Effector CD8-positive, alpha-beta T cell (primary cell): Measurements from ENCODE around the gene DLX1.
A peak's percentile ranks its signal among the peaks of the same experiment; 100 is the strongest.

Source experiments
- DNase-seq: peaks from one replicate; lab custom pipeline; 2025; lab: John Stamatoyannopoulos, UW

Gene DLX1

GRCh38 chr2:172086241-172087206 is 1.2 kb downstream of the DLX1 start:
- peak; percentile 43 for DNase-seq

- DNase-seq, result no peak
Observed at GRCh38 chr2:172087207-172087779, 2.0 kb downstream of the DLX1 start.

- no peak for DNase-seq
Observed at GRCh38 chr2:172087780-172088244, 2.5 kb downstream of the DLX1 start.

DNA sequence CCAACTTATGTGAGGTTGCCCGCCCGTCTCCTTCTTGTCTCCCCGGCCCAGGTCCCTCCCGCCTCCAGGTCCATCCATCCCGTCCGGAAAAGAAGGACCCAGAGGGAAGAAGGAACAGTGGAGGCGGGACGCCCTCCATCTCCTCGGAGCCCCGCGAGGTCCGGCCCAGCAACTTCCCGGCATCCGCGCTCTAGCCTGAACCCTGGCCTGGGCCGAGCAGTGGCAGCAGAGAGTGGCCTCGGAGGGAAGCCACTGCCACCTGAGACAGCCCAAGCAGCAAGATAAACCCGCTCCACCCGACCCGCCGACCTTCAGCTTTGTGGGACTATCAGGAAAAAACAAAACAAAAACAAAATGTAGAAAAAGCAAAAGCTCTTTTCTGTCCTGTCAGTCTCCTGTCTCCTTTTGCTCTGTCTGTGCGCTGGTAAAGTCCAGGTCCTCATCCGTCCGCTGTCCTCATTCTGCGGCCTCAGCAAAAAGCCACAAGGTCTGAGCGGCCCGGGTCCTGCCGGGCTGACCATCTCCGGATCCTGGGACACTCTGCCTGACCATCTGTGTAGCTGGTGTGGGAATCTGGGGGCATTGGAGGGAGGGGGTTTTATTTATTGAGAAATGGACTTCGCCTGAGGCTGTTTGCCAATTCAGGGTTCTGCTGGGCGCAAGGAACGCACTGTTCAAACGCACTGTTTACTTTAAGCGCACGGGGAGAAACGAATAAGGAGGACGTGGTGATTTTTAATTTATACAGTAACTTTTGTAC is 3.1 kb downstream of the DLX1 start:
- no peak for DNase-seq

- DNase-seq, result no peak
Observed at GRCh38 chr2:172089005-172089504, 3.7 kb downstream of the DLX1 start.

GRCh38 chr2:172089633-172090032 is 4.3 kb downstream of the DLX1 start:
- DNase-seq, result no peak

DNA sequence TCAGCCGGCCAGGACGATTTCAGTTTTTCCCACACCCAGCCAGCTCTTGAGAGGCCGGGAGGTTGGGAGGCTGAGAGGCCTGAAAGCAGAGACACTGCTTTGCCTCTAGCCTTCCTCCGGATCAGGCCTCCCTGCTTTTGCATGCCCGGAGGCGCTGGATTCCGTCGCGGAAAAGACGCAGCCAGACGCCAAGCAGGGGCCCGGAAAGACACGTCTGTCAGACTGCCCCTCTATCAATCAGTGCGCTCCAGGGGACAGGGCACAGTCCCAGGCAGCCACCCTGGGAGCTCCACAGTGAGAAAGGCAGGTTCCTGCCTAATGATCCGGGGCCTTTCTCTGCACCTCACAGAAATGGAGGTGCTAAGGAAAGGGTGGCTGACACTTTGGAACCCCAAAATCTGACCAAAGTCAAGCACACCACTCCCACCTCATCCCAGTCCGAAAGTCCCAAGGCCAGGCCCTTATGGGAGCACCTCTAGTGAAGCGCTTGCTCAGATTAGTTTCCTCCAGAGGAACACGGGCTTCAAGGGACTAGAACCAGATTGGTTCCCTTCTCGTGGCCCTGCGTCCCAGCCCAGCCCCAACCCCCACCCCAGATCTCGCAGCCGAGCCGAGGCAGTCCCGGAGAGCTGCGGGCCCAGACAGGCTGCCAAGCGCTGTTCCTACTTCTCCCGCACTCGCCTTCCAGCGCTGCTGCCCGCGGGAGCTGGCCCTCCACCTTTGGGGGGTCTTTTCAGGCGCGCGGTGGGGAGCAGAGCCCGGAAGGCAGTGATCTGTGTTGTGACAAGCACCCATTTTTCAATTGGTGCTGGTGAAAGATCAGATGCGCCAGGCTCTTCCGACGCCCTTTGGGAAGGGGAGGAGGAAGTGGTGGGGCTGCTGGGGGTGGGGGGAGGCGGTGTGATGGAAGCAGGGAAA is 5.0 kb downstream of the DLX1 start:
- no peak for DNase-seq

- DNase-seq, result no peak
Observed at GRCh38 chr2:172091000-172091641, 5.8 kb downstream of the DLX1 start.

- DNase-seq, result no peak
Observed at GRCh38 chr2:172091761-172092566, 6.7 kb downstream of the DLX1 start.

GRCh38 chr2:172092716-172093415 is 7.6 kb downstream of the DLX1 start:
- no peak for DNase-seq

DNA sequence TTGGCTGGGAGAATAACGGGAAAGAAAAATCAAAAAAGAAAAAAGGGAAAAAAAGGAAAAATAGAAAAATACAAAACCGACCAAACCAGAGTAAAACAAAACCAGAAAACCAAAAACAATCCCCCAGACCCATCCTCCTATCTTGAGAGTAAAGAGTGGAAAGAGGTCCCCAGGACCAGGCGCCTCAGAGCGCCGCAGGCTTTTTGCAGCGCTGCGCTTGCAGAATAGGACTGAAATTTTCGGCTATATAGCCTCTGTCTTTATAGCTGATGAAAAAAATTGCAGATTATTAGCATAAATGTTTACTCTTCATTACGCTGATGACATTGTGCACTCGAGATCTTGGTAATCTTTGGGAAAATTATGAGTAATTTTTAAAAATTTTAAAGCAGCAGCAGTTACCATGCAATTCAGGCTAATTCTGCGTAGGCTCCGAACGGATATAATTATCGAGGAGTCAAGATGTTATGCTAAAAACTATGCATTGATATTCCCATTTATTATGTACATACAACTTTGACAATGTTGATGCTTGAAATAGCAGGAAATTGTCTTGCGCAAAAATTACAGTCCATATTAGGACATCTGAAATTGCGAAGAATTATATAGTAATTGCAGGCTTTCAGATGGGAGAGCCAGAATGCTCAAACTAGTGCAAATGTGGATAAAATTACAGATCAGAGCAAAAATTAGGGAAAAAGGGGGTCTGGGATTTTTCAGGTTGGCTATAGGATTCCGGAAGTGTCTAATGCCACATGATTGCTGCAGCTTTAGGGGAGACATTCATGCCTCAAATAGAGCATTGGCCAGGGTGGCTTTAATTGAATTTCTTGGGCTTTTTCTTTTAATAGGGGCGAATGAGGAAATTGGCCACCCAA is 8.3 kb downstream of the DLX1 start:
- DNase-seq, result no peak

DNA sequence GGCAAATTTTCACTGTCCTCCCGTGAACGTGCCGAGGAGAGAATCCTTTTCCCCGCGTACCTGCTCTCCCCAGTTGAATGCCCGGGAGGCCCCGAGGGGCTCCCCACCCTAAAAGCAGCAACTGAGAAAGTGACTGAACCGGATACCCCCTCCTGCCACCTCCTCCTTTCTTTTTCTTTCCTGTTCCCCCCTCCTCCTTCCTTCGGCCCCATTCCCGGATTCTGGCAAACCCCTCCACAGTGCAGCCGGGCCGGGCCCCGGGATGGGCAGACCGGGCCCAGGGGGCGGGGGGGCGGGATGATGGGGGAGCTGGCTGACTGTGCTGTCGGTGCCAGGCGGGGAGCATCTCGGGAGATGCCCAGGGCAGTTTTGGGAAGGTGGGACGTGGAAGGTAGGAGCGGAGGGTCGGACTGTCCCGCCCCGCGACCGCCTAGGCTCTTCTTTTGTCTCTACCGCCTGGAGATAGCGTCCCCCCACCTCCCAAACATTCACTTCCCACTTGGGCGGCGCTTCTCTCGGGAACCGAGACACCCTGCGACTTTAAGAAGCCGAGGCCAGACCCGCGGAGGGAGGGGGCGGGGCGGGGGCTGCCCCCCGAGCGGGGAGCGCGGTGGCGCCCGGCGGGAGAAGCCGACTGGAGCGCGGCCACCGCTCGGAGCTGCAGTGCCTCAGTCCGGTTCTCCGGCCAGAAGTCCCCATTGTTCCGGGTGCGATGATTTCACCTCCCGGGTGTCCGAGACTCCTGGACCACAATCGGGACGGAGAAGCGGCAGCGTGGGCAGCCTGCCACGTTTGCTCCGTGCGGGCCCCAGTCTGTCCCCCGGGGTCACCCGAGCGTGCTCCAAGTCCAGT is 9.2 kb downstream of the DLX1 start:
- no peak for DNase-seq

DNA sequence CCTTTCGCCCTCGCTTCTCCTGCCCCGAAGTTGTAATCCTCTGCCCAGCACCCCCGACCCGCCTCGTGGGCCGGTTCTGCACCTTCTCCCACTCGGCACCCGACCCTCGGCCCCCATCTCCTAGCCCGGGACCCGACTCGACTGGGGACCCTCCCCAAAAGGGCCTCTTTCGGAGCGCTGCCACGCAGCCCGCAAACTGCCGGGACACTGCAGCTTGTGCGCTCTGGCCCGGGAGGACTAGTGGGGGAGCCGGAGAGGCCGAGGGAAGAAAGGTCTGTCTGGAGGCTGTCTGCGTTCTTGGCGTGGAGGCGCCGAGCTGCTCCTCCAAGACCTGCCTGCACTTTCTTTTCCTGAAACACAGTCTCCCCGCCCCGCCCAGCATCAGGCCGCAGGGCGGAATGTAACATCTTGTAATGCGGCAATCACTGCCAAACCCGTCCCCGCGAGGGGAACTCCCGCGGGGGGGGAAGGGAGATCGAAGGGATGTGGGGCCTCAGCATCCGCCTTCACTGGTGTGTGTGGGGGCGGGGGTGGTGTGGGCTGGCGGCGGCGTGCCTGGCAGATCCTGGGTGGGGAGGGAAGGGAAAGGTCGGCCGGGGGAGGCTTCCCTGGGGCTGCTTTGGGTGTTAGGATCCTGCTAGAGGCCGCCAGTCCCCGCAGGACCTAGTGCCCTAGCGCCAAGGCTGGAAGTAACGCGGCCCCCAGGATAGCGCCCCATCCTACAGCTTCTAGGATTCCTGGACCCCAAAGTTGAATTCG is 10.0 kb downstream of the DLX1 start:
- peak; percentile 61 for DNase-seq

DNA sequence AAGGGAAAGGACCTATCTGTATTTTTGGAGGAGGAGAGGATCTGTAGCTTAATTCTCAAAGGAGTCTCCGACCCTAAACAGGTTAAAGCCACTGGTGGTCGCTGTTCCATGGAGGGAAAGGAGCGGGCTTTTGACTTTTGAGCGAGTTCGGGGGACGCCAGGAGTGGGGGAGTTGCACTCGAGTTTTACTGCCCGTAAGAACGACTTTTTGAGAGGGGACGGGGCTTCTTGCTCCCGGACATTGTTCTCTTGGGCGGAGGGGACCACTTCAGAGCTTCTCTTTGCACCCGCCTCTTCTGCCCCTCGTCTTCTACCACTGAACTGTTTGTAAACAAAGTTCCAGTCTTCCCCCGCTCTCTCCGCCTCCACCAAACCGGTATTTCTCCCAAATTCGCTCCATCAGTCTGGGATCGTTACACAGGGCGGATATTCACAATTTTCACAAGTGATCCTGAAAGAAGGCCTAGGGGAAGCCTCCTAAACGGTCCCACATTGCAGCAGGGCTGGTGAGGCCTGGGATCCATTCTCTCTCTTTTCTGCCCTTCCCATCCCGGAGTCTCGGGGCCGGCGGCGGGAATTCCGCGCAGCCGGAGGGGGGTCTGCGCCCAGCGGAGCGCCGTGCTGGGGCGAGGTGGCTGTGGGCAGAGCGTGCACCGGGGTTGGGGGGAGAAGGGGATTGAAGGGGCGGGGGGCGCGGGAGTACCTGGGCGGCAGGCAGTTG is 10.8 kb downstream of the DLX1 start:
- DNase-seq, result no peak

DNA sequence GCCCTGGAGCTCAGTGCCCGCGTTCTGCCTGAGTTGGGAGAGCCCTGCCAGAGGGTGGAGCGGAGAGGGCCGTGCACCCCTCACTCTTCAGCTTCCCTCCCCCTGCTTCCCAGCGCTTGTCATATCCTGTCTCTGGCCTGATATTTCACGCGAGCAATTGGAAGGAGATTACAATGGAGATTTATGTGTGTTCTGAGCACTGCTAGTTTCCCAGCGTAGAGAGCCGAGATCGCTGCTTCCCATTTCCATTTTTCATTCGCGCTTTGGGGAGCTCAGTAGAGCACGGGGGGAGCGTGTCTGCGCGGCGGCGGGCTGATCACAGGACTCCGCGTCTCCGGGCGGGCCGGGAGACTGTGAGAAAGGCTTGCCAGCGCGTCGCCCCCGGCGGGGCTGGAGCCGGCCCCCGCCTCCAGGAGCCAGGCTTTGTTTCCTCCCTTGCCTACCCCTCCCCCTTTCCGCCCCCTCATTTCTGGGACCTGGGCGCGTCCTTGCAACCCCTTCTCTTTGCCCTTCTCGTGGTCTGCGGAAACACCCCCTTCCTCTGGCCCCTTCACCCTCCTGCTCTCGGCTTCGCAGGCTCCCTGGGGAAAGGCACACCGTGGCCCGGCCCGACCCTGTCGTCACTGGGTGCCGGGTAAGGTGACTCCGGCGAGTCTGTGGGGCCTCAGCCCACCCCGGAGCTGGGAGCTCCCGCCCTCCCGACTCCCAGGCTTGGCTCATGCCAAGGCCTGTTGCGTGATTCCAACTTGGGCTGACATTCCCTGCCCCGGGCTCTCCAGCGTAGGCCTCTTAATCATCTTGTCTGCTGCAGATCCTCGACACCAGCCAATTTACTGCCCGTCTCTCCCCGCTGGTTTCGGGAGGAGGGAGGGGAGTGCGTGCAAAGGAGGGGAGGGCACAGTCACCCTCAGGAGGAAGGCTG is 11.6 kb downstream of the DLX1 start:
- DNase-seq, result no peak
